ENCODE results near the gene ACD.
"Not testable (repeated sequence)": the region's sequence is repeated elsewhere in the genome, so short reads cannot be mapped to it uniquely, and the experiment has no call there.

The ACD gene

DNA sequence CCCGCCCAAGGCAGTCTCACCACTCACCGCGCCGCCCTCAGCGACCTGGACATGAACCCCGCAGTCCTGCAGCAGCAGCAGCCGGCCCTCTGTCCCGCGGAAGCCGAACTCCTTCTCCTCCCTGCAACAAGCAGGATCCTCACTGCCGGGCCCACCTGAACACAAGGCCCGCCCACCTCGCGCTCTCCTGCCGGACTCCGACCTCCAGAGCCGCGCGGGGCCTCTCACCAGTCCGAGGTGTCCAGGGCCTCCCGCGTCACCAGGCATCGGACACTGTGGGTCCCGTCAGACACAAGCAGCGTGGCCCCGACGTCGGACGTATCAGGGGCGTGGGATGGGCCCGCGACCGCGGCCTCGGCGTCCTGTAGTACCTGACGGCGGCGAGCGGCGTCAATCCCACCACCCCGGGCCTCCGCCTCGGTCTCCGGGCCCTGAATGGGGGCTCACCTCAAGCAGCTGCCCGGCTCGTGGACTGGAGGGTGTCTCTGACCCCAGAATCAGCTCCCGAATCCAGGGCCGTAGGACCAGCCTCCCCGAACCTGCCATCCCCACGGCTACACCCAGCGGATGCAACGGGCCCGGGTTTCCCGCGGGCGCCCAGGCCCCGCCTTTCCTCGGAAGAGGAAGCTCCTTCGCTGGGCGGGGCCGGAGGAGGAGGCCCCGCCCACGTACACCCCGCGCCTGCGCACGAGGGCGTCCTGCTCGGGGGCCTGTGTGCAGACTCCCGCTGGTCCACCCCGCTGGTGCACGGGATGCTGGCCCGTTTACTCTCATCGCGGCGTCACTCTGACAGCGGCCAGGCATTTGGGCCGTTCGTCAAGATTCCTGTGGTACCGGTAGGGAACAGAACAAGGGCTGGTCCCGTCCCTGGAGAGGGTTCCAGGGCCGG is at the start of gene ACD:
Gene ACD (minus strand): TSS at position 586 of the 889 bp plus-strand sequence. CDS start 40 bp downstream, at position 546.
- DNase-seq: peak; percentile 58

DNA sequence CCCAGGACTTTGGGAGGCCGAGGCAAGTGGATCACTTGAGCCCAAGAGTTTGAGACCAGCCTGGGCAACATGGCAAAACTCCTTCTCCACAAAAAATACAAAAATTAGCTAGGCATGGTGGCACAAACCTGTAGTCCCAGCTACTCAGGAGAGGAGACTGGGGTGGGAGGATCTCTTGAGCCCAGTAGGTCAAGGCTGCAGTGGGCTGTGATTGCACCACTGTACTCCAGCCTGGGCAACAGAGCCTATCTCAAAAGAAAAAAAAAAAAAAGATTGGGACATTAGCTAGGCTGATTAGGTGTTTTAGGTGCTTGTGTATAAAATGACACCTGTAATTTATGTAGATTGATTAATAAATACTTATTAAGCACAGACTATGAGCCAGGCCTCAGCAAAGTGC is 49.0 kb upstream of the ACD start:
- no peak for DNase-seq

DNA sequence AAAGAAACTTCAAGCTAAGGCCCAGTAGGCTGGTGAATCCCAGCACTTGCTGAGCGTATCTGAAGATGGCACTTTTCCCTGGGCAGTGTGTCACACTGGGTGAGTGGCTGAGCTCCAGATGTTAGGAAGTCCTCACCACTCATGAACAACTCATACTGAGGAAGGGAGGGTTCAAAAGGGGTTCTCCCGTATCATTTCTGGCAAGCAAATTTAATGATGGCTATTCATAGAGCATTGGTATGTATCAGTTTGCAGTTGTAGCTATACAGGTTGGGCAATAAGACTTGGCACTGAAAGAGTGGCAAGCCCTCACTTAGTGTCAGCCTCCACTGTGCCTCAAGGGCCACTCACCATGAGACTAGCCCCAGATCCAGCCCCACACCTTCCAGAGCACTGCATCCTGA is 48.3 kb upstream of the ACD start:
- DNase-seq: no peak

DNA sequence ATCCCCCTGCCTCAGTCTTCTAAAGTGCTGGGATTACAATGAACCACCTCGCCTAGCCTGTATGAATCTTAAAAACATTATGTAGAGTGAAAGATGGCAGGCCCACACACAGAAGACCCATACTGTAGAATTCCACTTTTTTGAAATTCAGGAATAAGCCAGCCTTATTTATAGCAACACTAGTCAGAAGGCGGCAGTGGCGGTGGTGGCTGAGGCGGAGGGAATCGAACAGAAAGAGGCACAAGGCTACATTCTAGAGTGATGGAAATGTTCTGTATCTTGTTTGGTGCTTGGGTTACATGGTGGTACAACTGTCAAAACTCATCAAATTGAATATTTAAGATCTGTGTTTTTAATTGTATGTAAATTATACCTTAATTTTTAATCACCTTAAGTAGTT is 47.7 kb upstream of the ACD start:
- no peak for DNase-seq

DNA sequence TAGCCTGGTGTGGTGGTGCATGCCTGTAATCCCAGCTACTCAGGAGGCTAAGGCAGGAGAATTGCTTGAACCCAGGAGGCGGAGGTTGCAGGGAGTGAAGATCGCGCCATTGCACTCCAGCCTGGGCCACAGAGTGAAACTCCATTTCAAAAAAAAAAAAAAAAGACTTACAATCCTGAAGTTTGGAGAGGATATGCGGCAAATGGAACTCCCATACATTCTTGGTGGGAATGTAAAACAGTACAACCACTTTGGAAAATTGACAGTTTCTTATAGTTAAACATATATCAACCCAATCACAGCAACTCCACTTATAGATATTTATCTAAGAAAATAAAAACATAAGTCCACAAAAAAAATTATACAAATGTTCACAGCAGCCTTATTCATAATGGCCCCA is 47.1 kb upstream of the ACD start:
- no peak for DNase-seq

DNA sequence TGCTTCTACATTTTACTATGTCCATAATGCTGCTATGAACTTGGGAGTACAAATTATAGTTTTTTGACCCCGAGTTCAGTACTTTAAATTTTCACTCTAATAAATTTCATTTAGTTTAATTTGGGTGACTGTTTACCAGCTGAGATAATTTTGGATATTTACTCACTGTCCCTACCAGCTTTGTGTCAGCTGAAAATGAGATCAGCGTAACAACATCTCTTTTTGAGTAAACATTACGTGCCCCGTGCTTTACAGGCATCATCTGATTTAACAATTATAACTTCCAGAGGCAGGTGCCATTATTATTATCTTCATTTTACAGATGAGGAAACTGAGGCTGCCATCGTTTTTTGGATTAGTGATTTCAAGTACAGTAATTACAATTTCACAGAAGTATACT is 44.0 kb upstream of the ACD start:
- DNase-seq: no peak

DNA sequence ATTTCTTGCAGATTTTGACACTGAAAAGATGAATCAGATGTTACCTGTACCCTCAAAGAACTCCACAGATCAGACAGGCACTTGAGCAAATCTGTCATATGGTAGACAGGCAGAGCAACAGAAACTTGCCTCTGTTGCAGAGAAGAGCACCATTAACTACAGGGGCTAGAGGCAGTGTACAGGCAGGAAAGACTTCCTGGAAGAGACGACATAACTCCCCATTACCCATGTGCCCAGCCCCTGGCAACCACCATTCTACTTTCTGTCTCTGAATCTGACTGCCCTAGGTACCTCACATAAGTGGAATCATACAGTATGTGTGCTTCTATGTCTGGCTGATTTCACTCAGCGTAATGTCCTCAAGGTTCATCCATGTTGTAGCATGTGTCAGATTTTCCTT is 43.6 kb upstream of the ACD start:
- no peak for DNase-seq

DNA sequence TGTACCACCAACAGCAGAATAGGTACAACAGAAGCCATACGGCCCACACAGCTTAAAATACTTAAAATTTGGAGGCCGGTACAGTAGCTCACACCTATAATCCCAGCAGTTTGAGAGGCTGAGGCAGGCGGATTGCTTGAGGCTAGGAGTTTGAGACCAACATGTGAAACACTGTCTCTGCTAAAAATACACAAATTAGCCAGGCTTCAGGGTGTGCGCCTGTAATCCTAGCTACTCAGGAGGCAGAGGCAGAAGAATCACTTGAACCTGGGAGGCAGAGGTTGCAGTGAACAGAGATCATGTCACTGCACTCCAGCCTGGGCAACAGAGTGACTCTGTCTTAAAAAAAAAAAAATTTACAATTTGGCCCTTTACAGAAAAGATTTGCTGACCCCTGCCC is 42.1 kb upstream of the ACD start:
- DNase-seq: no peak

DNA sequence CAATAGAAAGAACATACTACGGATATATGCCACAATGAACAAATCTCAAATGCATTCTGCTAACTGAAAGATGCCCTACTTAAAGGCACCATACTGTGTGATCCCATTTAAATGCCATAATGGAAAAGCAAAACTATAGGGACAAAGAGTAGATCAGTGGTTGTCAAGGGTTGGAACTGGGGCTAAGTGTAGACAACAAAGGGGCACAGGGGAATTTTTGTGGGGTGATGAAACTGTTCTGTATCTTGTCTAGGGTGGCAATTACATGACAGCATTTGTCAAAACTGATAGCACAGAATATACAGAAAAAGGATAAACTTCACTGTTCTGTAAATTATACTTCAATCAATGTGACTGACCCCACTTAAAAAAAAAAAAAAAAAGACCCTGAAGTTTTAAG is 41.4 kb upstream of the ACD start:
- DNase-seq: no peak

DNA sequence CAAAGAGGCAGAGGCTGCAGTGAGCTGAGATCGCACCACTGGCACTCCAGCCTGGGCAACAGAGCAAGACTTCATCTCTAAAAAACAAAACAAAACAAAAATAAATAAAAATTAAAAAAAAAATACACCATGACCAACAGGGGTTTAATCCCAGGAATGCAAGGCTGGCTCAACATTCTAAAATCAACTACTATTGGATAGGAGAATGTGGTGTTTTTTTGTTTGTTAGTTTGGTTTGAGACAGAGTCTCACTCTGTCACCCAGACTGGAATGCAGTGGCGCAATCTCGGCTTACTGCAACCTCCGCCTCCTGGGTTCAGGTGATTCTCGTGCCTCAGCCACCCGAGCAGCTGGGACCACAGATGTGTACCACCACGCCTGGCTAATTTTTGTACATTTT is 39.2 kb upstream of the ACD start:
- DNase-seq: no peak

DNA sequence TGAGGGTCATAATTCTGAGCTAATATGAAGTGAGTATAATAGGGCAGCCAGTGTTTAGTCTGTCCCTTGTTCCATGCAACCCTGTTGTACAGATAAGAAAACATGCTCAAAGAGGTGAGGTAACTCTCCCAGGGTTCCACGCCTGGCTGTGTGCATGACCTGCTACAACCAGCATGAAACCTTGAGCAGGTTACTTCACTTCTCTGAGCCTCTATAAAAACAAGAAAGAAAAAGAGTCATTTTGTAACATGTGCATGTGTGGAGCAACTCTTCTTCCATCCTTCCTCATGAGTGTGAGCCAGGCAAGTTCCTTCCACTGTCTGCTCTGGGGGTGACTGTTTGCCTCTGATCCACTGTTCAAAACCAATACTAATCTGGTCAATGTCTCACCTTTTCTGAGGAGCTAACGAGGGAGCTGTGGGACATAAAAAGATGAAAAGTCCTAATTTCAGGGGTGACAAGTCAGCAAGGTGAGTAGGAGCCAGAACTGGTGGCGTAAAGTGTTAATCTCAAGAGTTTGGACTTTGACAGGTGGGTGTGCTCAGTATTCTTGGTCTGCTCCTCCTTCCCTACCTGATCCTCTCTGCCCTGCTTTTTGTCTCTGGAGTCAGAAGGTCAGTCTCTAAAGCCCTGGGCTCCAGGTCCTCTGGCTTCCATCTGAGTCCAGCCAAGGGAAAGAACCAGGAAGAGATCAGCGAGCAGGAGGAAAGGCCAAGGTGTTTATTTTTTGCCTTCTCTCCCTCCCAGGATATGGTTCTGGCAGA is 37.5 kb upstream of the ACD start:
- no peak for DNase-seq

DNA sequence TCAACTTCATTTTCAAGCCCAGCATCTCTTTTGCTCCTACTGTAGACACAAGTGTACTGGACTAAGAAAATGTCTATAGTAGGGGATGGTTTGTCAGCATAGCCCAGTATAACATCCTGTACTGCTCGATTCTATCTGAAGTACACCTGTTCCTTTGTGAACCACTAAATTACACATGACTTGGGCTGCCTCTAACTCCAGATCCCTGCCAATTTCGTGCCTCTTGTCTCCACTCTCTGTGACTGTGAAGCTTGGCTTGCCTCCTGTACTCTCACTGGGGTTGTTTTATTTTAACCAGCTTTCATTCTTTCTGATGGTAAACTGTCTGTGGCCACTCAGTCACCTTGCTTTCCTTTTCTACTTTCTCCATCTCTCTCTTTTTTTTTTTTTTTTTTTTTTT is 34.6 kb upstream of the ACD start:
- DNase-seq: no peak

DNA sequence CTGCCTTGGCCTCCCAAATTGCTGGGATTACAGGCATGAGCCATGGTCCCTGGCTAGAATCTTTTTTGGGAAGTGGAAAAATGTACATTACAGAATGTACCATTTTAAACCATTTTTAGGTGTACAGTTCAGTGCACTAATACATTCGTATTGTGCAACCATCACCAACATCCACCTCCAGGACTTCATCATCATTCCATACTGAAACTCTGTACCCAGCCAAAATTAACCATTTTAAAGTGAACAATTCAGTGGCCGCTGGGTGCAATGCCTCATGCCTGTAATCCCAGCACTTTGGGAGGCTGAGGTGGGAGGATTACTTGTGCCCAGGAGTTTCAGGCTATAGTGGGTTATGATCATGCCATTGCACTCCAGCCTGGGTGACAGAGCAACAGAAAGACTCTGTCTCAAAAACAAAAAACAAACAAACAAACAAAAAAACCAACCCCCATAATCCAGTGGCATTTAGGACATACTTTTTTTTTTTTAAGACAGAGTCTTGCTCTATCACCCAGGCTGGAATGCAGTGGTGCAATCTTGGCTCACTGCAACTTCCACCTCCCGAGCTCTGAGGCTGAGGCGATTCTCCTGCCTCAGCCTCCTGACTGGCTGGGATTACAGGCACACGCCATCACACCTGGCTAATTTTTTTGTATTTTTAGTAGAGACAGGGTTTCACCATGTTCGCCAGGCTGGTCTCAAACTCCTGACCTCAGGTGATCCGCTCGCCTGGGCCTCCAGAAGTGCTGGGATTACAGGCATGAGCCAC is 33.6 kb upstream of the ACD start:
- DNase-seq: not testable (repeated sequence)

DNA sequence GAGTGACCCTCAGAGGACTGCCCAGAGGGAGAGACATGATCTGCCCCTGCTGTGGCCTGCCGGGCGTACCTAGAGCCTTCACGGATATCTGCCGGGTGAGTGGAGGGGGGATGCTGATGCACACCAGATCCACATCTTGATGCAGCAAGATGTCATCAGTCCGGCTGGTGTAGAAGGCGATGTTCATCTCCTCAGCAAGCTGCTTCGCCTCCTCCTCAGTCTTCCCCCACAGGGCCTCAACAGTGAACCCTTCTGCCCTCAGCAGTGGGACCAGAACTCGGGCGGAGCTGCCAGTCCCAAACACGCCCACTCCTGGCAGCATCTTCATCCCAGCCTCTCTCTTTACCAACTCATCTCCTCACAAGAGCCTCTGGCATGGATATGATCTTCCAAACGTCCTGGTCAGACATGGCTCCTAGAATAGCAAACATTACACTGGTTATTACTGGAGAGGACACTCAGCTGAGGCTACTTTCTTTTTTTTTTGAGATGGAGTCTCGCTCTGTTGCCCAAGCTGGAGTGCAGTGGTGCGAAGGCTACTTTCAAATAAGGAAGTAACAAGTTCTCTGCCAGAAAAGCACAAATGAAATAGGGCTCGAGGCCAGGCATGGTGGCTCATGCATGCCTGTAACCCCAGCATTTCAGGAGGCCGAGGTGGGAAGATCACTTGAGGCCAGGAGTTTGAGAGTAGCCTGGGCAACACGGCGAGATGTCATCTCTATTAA is 25.5 kb upstream of the ACD start:
- DNase-seq: no peak

DNA sequence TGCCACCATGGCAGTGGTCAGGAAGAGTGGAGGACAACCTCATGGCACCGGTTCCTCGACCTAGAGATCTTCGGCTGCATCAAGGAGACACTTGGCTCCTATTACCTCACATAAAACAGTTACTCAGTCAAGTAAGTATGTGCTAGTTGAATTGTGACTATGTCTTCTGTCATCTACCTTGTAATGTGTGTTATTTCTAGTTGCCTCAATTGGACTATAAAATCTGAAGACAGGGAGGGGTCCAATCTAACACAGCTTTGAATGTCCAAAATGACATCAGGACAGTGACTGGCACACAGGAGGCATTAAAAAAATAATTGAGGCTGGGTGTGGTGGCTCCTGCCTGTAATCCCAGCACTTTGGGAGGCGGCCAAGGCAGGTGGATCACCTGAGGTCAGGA is 23.7 kb upstream of the ACD start:
- DNase-seq: no peak

DNA sequence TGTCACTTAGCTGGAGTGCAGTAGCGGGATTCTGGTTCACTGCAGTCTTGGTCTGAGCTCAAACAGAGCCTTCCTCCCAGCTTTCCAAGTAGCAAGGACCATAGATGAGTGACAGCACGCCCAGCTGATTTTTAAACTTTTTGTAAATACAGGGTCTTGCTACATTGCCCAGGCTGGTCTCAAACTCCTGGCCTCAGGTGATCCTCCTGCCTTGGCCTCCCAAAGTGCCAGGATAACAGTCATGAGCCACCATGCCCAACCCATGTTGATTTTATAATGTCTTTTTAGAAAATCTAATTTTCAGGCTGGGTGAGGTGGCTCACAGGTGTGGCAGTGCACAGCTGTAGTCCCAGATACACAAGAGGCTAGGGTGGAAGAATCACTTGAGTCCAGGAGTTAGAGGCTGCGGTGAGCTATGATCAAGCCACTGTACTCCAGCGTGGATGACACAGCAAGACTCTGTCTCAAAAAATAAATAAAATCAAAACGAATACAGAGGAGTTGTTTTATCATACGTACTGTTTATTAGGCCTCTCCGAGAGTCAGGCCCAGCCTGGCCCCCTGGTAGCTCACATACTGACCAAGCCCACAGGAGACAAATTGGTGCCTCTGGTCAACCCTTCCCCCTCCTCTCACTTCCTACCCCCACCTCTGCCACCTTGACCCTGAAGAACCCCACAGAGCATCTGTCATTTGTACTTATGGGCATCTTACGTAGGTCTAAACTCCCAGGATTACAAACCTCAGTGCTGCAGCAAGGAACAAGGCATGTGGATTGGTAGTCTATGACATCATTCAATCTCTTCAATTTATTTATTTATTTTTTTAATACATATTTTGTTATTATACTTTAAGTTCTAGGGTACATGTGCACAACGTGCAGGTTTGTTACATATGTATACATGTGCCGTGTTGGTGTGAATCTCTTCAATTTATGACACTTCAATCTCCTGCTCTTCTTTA is 20.2 kb upstream of the ACD start:
- no peak for DNase-seq

DNA sequence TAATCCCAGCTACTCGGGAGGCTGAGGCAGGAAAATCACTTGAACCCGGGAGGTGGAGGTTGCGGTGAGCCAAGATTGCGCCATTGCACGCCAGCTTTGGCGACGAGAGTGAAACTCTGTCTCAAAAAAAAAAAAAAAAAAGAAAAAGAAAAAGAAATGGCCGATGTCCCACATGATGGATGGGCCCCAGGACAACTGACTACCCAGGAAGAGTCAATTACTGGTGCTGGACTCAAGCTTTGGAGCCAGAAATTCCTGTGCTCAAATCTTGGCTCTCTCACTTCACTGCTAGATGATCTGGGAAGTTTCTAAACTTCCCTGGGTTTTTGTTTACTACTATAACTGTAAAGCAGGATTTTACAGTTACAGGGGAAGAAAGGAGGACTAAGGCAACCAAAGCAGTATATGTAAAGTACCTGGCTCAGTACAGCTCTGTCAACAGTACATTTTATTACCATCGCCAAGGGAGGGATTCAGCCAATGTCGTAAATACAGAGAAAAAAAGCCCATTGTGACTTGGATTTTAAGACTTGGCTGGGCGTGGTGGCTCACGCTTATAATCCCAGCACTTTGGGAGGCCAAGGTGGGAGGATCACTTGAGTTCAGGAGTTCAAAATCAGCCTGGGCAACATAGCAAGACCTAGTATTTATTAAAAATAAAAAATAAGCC is 18.4 kb upstream of the ACD start:
- no peak for DNase-seq

DNA sequence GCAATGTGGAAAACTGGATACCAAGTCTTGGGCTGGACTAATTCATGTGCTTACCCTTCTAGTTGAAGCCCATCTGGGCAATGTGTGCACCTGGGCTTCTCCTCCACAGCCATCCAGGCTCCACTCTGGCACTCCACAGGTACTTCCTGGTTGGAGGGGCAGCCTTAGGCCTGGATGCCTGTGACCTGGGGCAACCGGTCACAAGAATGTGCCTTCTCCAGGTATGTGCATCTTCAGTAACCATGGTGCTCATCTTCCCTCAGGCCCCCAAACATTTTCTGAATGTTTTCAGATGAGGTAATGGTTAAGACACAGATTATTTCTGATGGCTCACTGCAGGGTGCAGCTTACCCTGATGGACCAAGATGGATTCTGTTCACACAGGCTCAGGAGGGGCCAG is 17.7 kb upstream of the ACD start:
- no peak for DNase-seq

DNA sequence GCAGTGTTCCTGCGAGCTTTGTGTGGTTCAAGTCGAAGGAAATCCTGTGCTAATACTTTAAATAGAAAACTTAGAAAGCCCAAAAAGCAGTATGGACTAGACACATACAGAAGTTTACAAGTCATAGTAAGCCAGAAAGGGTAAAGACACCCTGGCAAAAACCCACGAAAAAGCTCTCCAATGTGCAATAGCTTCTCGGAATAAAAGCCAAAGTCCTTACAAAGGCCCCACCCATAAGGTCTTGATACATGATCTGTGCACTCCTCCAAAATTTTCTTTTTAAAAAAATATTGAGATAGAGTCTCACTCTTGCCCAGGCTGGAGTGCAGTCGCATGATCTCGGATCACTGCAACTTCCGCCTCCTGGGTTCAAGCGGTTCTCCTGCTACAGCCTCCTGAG is 16.9 kb upstream of the ACD start:
- no peak for DNase-seq

DNA sequence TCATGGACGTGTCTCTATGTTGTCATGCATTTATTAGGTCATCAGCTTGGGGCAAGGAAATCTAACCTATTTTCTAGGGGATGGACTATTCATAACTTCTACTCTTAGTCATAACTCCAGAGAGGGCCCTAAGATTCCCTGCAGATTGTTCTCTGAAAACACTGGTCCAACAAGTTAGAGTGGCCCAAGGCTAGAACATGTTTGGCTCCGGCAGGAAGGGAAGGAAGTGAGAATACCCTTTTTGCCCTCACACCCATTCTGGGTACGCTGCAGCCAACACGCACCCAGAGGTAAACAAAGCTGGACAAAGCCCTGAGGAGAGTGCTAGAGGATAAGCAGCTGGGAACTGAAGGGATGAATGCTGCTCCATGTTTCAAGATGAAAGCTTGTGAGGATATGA is 16.5 kb upstream of the ACD start:
- DNase-seq: no peak

DNA sequence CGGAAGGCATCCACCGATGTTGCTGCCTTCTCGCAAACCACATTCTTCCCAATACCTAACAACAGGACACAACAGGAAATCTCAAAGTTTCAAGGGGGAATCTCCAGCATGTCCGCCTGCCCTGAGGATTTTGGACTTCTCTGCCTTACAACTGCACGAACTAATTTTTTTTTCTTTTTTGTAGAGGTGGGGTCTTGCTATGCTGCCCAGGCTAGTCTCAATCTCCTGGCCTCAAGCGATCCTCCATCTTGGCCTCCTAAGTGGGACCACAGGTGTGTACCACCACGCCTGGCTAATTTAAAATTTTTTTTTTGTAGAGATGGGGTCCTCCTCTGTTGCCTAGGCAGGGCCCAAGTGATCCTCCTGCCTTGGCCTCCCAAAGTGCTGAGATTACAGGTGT is 15.9 kb upstream of the ACD start:
- DNase-seq: no peak
